ENCODE results near the gene CEP128. TPM values are rescaled to one million over a fixed set of nuclear protein-coding genes. Genes with fewer than 3 reads are reported as not detected.

The CEP128 gene
- total RNA-seq, 4 donors from 2014 or later = 5.6 to 9.0 (median 7.5) TPM

DNA sequence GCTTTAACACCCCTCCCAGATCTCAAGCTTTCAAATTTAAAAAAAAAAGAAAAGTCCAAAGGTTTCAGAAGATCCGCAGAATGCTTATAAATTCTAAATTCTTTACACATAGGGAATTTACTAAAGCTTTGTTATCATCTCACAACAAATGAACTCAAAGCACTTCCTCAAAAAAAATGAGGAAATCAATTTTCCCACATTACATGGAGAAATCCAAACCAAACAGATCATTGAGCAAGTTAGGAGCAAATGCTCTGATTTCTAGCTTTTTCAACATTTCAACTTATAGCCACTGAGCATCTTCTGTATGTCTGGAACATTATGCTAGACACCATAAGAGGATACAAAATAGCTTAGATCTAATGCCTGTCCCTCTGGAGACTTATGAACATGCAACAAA, 161.0 kb downstream of the CEP128 start:
- TF ChIP-seq, protein P1, sequence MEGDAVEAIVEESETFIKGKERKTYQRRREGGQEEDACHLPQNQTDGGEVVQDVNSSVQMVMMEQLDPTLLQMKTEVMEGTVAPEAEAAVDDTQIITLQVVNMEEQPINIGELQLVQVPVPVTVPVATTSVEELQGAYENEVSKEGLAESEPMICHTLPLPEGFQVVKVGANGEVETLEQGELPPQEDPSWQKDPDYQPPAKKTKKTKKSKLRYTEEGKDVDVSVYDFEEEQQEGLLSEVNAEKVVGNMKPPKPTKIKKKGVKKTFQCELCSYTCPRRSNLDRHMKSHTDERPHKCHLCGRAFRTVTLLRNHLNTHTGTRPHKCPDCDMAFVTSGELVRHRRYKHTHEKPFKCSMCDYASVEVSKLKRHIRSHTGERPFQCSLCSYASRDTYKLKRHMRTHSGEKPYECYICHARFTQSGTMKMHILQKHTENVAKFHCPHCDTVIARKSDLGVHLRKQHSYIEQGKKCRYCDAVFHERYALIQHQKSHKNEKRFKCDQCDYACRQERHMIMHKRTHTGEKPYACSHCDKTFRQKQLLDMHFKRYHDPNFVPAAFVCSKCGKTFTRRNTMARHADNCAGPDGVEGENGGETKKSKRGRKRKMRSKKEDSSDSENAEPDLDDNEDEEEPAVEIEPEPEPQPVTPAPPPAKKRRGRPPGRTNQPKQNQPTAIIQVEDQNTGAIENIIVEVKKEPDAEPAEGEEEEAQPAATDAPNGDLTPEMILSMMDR (IDR thresholded peaks at IDR 0.05; ENCODE audit: low read depth) = no peak

DNA sequence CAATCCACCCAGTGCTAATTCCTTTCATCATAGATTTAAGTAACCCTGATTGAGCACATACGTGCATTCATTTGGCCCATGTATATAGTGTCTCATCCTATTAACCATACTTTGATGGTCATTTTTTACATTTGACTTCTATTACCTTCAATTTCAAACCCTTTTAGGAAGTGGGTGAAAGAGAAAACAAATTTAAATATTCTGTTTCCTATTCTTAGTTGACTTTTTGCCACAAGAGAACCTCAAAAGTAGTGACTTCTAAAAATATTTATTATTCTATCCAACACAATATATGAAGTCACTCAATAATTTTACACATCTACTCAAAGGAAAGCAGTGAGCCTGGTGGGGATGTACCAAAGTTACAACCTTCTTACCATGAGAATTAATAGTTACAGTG, 164.9 kb downstream of the CEP128 start:
- TF ChIP-seq, protein P1 (IDR thresholded peaks at IDR 0.05; ENCODE audit: low read depth) = no peak

DNA sequence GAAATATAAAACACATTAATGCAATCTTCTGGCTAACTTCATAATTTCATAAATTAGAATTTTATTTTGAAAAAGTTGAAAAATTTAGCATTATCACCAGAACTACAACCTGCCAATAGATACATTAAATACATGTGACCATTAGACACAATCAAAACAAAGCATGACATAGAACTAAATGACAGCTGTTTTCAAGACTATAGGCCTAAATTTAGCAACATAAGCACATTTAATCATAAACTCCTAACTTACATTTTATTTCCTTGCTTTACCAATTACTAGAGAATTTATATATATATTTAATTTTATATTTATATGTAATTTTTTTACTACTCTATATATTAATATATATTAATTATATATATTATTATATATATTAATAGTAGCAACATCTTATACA, 165.4 kb downstream of the CEP128 start:
- TF ChIP-seq, protein P1 (IDR thresholded peaks at IDR 0.05; ENCODE audit: low read depth) = no peak

DNA sequence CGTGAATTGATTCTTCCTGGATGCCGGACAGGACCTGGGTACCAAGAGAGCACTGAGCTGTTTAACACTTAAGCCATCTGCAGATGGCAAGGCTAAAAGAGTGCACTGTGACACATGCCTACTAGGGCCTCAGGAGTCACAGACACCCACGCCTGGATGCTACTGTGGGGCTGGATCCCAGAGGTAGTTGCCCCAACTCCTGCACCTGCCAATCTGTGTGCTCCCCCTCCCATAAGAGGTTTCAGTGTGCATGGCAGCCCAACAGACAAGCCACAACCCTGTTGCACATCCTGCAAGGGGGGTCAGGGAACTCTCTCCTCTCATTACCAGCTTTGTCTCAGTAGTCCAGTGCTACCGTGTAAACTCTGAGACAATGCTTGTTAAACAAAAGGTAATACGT, 169.0 kb downstream of the CEP128 start:
- TF ChIP-seq, protein P1 (IDR thresholded peaks at IDR 0.05; ENCODE audit: low read depth) = no peak

DNA sequence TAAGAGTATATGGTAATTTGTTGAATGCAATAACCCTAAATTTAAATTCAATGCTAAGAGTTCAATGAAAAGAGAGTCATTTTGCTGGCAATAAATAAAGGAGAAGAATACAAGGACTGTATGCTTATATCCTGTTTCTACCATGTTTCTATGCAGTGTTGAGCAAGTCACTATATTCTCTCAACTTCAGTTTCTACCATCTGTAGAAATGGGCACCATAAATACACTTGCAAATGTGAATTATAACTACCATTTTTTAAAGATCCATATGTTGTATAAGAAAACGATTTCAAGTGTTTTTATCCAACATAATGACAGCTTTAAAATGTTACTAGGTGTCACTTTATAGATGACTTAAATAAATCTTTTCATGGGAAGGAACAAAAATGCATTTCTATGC, 170.3 kb downstream of the CEP128 start:
- TF ChIP-seq, protein P1 (IDR thresholded peaks at IDR 0.05; ENCODE audit: low read depth) = no peak

DNA sequence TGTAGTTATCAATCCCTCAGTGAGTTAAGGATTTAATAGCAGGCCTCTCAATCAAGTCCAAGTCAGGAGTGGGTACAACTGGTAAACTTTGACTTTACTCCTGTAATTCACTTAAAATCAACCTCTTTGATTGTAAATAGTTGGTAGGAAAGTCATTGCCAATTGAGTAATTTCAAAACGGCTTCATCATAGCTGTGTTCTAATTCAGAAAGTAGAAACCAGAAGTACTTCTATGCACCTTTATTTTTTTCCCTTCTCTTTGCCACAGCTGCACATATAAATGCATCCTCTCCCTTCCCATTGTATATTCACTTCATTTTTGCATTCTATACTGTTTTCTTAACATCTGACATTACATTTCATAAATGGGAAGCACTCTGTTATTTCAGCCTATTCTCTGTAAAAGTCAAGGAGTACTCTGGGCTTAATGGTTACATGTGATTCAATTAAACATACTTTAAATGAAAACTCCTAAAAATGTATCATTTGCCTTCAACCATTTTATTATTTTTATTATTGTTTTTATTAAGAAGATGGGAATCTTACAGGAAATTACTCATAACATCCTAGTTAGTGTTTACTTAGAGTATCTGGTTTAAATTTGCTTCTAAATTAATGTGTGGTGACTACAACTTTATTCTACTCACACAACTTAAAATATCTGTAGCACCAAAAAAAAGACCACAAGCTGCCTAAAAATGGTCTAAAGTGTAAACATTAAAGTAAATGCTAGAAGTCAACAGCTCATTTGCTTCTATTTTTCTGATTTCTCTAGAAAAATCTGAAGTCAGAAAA, 171.2 kb downstream of the CEP128 start:
- TF ChIP-seq, protein P1 (IDR thresholded peaks at IDR 0.05; ENCODE audit: low read depth) = no peak

DNA sequence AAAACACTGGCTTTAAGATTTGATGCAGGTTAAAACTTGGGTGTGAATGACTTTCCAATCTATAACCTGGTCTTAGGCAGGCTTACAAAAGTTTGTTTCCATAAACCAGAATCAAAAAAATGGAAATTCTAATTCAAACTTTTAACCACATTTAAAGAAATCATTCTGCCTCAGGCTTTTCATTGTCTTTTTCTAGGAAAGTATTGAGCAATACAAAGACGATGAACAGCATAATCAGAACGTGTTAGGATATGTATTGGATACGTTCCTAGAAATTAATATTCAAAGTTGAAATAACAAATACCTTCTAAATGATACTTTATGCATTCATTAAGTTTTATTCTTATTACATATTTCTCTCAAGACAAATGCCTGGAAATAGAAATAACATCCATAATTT, 172.9 kb downstream of the CEP128 start:
- TF ChIP-seq, protein P1 (IDR thresholded peaks at IDR 0.05; ENCODE audit: low read depth) = no peak
